Ishikawa (cell line): ENCODE results near the gene STAB1.

Experiments used
- CEBPB ChIP-seq: IDR thresholded peaks from 2 replicates; pipeline ENCODE4 v1.6.1; 2012
- CREB1 ChIP-seq: IDR thresholded peaks from 2 replicates; pipeline ENCODE4 v1.6.1; 2012; ENCODE audit warnings: low read depth
- EGR1 ChIP-seq: IDR thresholded peaks from 2 replicates; pipeline ENCODE4 v1.6.1; 2012
- EP300 ChIP-seq: IDR thresholded peaks from 2 replicates; pipeline ENCODE4 v1.6.1; 2012; ENCODE audit warnings: borderline replicate concordance
- FOXM1 ChIP-seq: IDR thresholded peaks from 2 replicates; pipeline ENCODE4 v1.6.1; 2012; ENCODE audit warnings: low read depth, borderline replicate concordance
- NFIC ChIP-seq: IDR thresholded peaks from 2 replicates; pipeline ENCODE4 v1.6.1; 2012
- RAD21 ChIP-seq: IDR thresholded peaks from 2 replicates; pipeline ENCODE4 v1.6.1; 2012; ENCODE audit warnings: low read depth
- TAF1 ChIP-seq: IDR thresholded peaks from 2 replicates; pipeline ENCODE4 v1.6.1; 2012; ENCODE audit warnings: low read depth, mild to moderate bottlenecking
- TCF12 ChIP-seq: IDR thresholded peaks from 2 replicates; pipeline ENCODE4 v1.6.1; 2012; ENCODE audit warnings: low read depth
- TEAD4 ChIP-seq: IDR thresholded peaks from 2 replicates; pipeline ENCODE4 v1.6.1; 2012
- YY1 ChIP-seq: IDR thresholded peaks from 2 replicates; pipeline ENCODE4 v1.6.1; 2012; ENCODE audit warnings: low read depth
- ZBTB7A ChIP-seq: IDR thresholded peaks from 2 replicates; pipeline ENCODE4 v1.6.1; 2012; ENCODE audit warnings: low read depth
- TF ChIP-seq, protein P1 (sequence below): IDR thresholded peaks from 2 replicates; pipeline ENCODE4 v1.6.1; 2012
- TF ChIP-seq, protein P2 (sequence below): IDR thresholded peaks from 2 replicates; pipeline ENCODE4 v1.6.1; 2012
- TF ChIP-seq, protein P3 (sequence below): IDR thresholded peaks from 2 replicates; pipeline ENCODE4 v1.6.1; 2012; ENCODE audit warnings: low read depth, mild to moderate bottlenecking

STAB1 gene

DNA sequence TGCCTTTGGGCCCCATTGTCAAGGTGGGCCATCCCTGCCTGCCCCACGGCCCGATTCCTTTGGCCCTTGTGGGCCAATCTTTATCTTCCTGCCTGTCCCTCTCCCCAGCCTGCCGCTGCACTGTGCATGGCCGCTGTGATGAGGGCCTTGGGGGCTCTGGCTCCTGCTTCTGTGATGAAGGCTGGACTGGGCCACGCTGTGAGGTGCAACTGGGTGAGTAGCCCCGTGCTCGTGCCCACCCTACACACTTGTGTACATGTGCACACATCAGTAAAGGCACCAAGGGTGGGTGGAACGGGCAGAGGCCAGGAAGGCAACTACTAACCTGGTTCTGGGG lies 26.3 kb downstream of the STAB1 start:
- TF ChIP-seq, protein P1, sequence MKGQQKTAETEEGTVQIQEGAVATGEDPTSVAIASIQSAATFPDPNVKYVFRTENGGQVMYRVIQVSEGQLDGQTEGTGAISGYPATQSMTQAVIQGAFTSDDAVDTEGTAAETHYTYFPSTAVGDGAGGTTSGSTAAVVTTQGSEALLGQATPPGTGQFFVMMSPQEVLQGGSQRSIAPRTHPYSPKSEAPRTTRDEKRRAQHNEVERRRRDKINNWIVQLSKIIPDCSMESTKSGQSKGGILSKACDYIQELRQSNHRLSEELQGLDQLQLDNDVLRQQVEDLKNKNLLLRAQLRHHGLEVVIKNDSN: no peak
- TF ChIP-seq TAF1: no peak
- no peak for TF ChIP-seq ZBTB7A
- TF ChIP-seq FOXM1: no peak
- TF ChIP-seq RAD21: no peak
- TF ChIP-seq TCF12: no peak
- no peak for TF ChIP-seq CREB1
- TF ChIP-seq CEBPB: no peak
- no peak for TF ChIP-seq NFIC
- no peak for TF ChIP-seq EP300

DNA sequence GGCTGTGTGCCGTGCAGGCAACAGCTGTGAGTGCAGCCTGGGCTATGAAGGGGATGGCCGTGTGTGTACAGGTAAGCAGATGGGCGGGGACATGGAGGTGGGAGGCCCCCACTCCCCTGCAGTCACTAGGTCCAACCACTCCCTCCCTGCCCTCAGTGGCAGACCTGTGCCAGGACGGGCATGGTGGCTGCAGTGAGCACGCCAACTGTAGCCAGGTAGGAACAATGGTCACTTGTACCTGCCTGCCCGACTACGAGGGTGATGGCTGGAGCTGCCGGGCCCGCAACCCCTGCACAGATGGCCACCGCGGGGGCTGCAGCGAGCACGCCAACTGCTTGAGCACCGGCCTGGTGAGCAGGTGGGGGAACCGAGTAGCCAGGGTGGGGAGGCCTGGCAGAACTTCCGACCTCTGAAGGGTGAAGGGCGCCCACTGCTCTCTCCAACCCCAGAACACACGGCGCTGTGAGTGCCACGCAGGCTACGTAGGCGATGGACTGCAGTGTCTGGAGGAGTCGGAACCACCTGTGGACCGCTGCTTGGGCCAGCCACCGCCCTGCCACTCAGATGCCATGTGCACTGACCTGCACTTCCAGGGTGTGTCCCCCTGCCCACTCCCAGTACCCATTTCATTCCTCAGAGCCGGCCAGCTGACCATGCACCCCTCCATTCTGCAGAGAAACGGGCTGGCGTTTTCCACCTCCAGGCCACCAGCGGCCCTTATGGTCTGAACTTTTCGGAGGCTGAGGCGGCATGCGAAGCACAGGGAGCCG lies 26.9 kb downstream of the STAB1 start:
- TF ChIP-seq, protein P2, sequence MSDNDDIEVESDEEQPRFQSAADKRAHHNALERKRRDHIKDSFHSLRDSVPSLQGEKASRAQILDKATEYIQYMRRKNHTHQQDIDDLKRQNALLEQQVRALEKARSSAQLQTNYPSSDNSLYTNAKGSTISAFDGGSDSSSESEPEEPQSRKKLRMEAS: no peak
- TF ChIP-seq CEBPB: no peak
- TF ChIP-seq, protein P3, sequence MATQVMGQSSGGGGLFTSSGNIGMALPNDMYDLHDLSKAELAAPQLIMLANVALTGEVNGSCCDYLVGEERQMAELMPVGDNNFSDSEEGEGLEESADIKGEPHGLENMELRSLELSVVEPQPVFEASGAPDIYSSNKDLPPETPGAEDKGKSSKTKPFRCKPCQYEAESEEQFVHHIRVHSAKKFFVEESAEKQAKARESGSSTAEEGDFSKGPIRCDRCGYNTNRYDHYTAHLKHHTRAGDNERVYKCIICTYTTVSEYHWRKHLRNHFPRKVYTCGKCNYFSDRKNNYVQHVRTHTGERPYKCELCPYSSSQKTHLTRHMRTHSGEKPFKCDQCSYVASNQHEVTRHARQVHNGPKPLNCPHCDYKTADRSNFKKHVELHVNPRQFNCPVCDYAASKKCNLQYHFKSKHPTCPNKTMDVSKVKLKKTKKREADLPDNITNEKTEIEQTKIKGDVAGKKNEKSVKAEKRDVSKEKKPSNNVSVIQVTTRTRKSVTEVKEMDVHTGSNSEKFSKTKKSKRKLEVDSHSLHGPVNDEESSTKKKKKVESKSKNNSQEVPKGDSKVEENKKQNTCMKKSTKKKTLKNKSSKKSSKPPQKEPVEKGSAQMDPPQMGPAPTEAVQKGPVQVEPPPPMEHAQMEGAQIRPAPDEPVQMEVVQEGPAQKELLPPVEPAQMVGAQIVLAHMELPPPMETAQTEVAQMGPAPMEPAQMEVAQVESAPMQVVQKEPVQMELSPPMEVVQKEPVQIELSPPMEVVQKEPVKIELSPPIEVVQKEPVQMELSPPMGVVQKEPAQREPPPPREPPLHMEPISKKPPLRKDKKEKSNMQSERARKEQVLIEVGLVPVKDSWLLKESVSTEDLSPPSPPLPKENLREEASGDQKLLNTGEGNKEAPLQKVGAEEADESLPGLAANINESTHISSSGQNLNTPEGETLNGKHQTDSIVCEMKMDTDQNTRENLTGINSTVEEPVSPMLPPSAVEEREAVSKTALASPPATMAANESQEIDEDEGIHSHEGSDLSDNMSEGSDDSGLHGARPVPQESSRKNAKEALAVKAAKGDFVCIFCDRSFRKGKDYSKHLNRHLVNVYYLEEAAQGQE: no peak
- TF ChIP-seq YY1: no peak
- no peak for TF ChIP-seq ZBTB7A
- TF ChIP-seq TAF1: no peak
- no peak for TF ChIP-seq NFIC
- TF ChIP-seq FOXM1: no peak
- no peak for TF ChIP-seq CREB1
- TF ChIP-seq TEAD4: no peak
- no peak for TF ChIP-seq RAD21
- TF ChIP-seq, protein P1: no peak
- no peak for TF ChIP-seq TCF12
- TF ChIP-seq EGR1: no peak
- TF ChIP-seq EP300: no peak

DNA sequence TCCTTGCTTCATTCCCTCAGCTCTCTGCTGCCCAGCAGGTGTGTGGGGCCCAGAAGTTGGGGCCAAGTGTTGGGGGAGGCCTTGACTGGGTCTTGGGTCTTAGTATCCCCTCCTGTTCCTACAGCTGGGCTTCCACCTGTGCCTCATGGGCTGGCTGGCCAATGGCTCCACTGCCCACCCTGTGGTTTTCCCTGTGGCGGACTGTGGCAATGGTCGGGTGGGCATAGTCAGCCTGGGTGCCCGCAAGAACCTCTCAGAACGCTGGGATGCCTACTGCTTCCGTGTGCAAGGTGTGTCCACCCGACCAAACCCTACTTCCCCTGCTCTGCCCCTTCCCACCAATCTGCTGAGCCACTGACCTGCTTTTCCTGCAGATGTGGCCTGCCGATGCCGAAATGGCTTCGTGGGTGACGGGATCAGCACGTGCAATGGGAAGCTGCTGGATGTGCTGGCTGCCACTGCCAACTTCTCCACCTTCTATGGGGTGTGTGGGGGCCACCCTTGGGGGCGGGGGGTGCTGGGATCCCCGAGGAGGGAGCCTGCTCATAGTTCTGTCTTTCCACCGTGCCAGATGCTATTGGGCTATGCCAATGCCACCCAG lies 27.6 kb downstream of the STAB1 start:
- no peak for TF ChIP-seq YY1

DNA sequence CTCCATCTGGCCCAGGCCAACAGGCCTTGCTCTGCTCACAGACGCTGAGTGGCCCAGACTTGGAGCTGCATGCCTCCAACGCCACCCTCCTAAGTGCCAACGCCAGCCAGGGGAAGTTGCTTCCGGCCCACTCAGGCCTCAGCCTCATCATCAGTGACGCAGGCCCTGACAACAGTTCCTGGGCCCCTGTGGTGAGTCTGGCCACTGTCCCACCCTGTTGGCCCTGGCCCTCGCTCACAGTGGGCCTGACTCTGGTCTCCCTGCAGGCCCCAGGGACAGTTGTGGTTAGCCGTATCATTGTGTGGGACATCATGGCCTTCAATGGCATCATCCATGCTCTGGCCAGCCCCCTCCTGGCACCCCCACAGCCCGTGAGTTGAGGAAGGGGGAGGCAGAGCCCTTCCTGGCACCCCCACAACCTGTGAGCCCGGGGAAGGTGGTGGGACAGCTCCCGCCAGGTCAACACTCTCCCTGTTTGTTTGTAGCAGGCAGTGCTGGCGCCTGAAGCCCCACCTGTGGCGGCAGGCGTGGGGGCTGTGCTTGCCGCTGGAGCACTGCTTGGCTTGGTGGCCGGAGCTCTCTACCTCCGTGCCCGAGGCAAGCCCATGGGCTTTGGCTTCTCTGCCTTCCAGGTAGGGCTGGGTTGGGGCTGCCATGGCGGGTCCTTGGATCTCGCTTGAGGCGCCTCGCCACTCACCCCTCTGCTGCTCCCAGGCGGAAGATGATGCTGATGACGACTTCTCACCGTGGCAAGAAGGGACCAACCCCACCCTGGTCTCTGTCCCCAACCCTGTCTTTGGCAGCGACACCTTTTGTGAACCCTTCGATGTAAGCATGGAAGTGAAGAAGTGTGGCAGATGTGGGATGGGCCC lies 28.5 kb downstream of the STAB1 start:
- TF ChIP-seq TCF12 (no peak), TAF1 (no peak), CREB1 (no peak), EGR1 (no peak), YY1 (no peak)
- TF ChIP-seq, protein P1: no peak
- TF ChIP-seq, protein P3: no peak

DNA sequence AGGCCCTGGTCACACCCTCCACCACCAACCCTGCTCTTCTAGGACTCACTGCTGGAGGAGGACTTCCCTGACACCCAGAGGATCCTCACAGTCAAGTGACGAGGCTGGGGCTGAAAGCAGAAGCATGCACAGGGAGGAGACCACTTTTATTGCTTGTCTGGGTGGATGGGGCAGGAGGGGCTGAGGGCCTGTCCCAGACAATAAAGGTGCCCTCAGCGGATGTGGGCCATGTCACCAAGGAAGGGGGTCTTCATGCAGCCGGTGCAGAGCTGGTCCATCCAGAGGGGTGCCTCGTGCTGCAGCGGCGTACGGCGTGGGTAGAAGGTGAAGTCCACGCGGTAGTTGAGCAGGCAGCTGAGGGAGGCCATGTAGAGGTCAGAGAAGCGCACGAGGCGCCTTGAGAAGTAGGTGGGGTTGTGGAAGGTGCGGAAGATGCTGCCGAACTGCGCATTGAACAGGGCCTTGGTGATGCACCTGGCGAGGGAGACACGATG lies 29.2 kb downstream of the STAB1 start:
- TF ChIP-seq CREB1 (no peak), EP300 (no peak), FOXM1 (no peak), RAD21 (no peak), ZBTB7A (no peak), TCF12 (no peak), TEAD4 (no peak), EGR1 (no peak), NFIC (no peak), CEBPB (no peak), YY1 (no peak)
- TF ChIP-seq, protein P1: no peak
- TF ChIP-seq, protein P2: no peak
